ENCODE measurements around the gene CCDC182.

The CCDC182 gene

GRCh38 chr17:57744195-57745170 lies 616 bp downstream of the CCDC182 start:
- no peaks in the 10 kb centered on the region for H3K9me3 ChIP-seq (ENCODE audit: control insufficient read depth, insufficient read depth, low read length)
- no peaks in the 10 kb centered on the region; the same call in 1 of the 2 replicates for H3K27me3 ChIP-seq (ENCODE audit: control insufficient read depth, insufficient read depth, low read length)
- H3K4me1 ChIP-seq (ENCODE audit: control insufficient read depth, insufficient read depth, low read length), result no peaks in the 10 kb centered on the region
- no peak overlapping the region for H3K9ac ChIP-seq (ENCODE audit: low read depth, low read length)
- H3K4me3 ChIP-seq (ENCODE audit: low read depth, low read length), result no peak overlapping the region
- no peak overlapping the region for H3K27ac ChIP-seq (ENCODE audit: low read depth, low read length)
- H3K36me3 ChIP-seq (ENCODE audit: control insufficient read depth, insufficient read depth, low read length), result no peaks in the 10 kb centered on the region

- Histone ChIP-seq H3K36me3 (ENCODE audit: control insufficient read depth, insufficient read depth, low read length) (no peaks in the 10 kb centered on the region), H3K4me3 (ENCODE audit: low read depth, low read length) (no peak overlapping the region), H3K27me3 (ENCODE audit: control insufficient read depth, insufficient read depth, low read length) (no peaks in the 10 kb centered on the region; the same call in 1 of the 2 replicates), H3K9ac (ENCODE audit: low read depth, low read length) (no peak overlapping the region), H3K4me1 (ENCODE audit: control insufficient read depth, insufficient read depth, low read length) (no peaks in the 10 kb centered on the region), H3K9me3 (ENCODE audit: control insufficient read depth, insufficient read depth, low read length) (no peaks in the 10 kb centered on the region), H3K27ac (ENCODE audit: low read depth, low read length) (no peak overlapping the region)
Measured at GRCh38 chr17:57740235-57740528, 4.9 kb downstream of the CCDC182 start.

- H3K27me3 ChIP-seq (ENCODE audit: control insufficient read depth, insufficient read depth, low read length), result no peaks in the 10 kb centered on the region; the same call in 1 of the 2 replicates
- no peaks in the 10 kb centered on the region for H3K36me3 ChIP-seq (ENCODE audit: control insufficient read depth, insufficient read depth, low read length)
- no peaks in the 10 kb centered on the region for H3K4me1 ChIP-seq (ENCODE audit: control insufficient read depth, insufficient read depth, low read length)
- H3K9ac ChIP-seq (ENCODE audit: low read depth, low read length), result no peak overlapping the region
- H3K27ac ChIP-seq (ENCODE audit: low read depth, low read length), result no peak overlapping the region
- H3K4me3 ChIP-seq (ENCODE audit: low read depth, low read length), result no peak overlapping the region
- no peaks in the 10 kb centered on the region for H3K9me3 ChIP-seq (ENCODE audit: control insufficient read depth, insufficient read depth, low read length)
Measured at GRCh38 chr17:57739402-57740234, 5.5 kb downstream of the CCDC182 start.

GRCh38 chr17:57737450-57737849 lies 7.6 kb downstream of the CCDC182 start:
- Histone ChIP-seq H3K9me3 (ENCODE audit: control insufficient read depth, insufficient read depth, low read length) (no peaks in the 10 kb centered on the region), H3K9ac (ENCODE audit: low read depth, low read length) (no peak overlapping the region), H3K27me3 (ENCODE audit: control insufficient read depth, insufficient read depth, low read length) (no peaks in the 10 kb centered on the region; the same call in 1 of the 2 replicates), H3K27ac (ENCODE audit: low read depth, low read length) (no peak overlapping the region), H3K4me1 (ENCODE audit: control insufficient read depth, insufficient read depth, low read length) (no peaks in the 10 kb centered on the region), H3K4me3 (ENCODE audit: low read depth, low read length) (no peak overlapping the region), H3K36me3 (ENCODE audit: control insufficient read depth, insufficient read depth, low read length) (no peaks in the 10 kb centered on the region)

GRCh38 chr17:57735707-57736106 lies 9.4 kb downstream of the CCDC182 start:
- H3K4me1 ChIP-seq (ENCODE audit: control insufficient read depth, insufficient read depth, low read length), result no peaks in the 10 kb centered on the region
- no peaks in the 10 kb centered on the region; the same call in 1 of the 2 replicates for H3K27me3 ChIP-seq (ENCODE audit: control insufficient read depth, insufficient read depth, low read length)
- H3K36me3 ChIP-seq (ENCODE audit: control insufficient read depth, insufficient read depth, low read length), result no peaks in the 10 kb centered on the region
- no peaks in the 10 kb centered on the region for H3K9me3 ChIP-seq (ENCODE audit: control insufficient read depth, insufficient read depth, low read length)
- H3K4me3 ChIP-seq (ENCODE audit: low read depth, low read length), result no peak overlapping the region
- no peak overlapping the region for H3K9ac ChIP-seq (ENCODE audit: low read depth, low read length)
- H3K27ac ChIP-seq (ENCODE audit: low read depth, low read length), result no peak overlapping the region

GRCh38 chr17:57735230-57735629 lies 9.9 kb downstream of the CCDC182 start:
- Histone ChIP-seq H3K27me3 (ENCODE audit: control insufficient read depth, insufficient read depth, low read length) (no peaks in the 10 kb centered on the region; the same call in 1 of the 2 replicates), H3K27ac (ENCODE audit: low read depth, low read length) (no peak overlapping the region), H3K9ac (ENCODE audit: low read depth, low read length) (no peak overlapping the region), H3K4me1 (ENCODE audit: control insufficient read depth, insufficient read depth, low read length) (no peaks in the 10 kb centered on the region), H3K36me3 (ENCODE audit: control insufficient read depth, insufficient read depth, low read length) (no peaks in the 10 kb centered on the region), H3K4me3 (ENCODE audit: low read depth, low read length) (no peak overlapping the region), H3K9me3 (ENCODE audit: control insufficient read depth, insufficient read depth, low read length) (no peaks in the 10 kb centered on the region)

GRCh38 chr17:57733085-57733484 lies 12.0 kb downstream of the CCDC182 start:
- Histone ChIP-seq H3K9ac (ENCODE audit: low read depth, low read length) (no peak overlapping the region), H3K27me3 (ENCODE audit: control insufficient read depth, insufficient read depth, low read length) (no peaks in the 10 kb centered on the region), H3K9me3 (ENCODE audit: control insufficient read depth, insufficient read depth, low read length) (no peaks in the 10 kb centered on the region), H3K36me3 (ENCODE audit: control insufficient read depth, insufficient read depth, low read length) (no peaks in the 10 kb centered on the region), H3K4me3 (ENCODE audit: low read depth, low read length) (no peak overlapping the region), H3K4me1 (ENCODE audit: control insufficient read depth, insufficient read depth, low read length) (no peaks in the 10 kb centered on the region), H3K27ac (ENCODE audit: low read depth, low read length) (no peak overlapping the region)

GRCh38 chr17:57732062-57732461 lies 13.0 kb downstream of the CCDC182 start:
- H3K9ac ChIP-seq (ENCODE audit: low read depth, low read length), result no peak overlapping the region
- no peaks in the 10 kb centered on the region for H3K9me3 ChIP-seq (ENCODE audit: control insufficient read depth, insufficient read depth, low read length)
- no peaks in the 10 kb centered on the region for H3K36me3 ChIP-seq (ENCODE audit: control insufficient read depth, insufficient read depth, low read length)
- no peak overlapping the region for H3K27ac ChIP-seq (ENCODE audit: low read depth, low read length)
- H3K4me3 ChIP-seq (ENCODE audit: low read depth, low read length), result no peak overlapping the region
- H3K4me1 ChIP-seq (ENCODE audit: control insufficient read depth, insufficient read depth, low read length), result no peaks in the 10 kb centered on the region
- H3K27me3 ChIP-seq (ENCODE audit: control insufficient read depth, insufficient read depth, low read length), result no peaks in the 10 kb centered on the region

- Histone ChIP-seq H3K27ac (ENCODE audit: low read depth, low read length) (no peak overlapping the region), H3K4me1 (ENCODE audit: control insufficient read depth, insufficient read depth, low read length) (no peaks in the 10 kb centered on the region), H3K4me3 (ENCODE audit: low read depth, low read length) (no peak overlapping the region), H3K36me3 (ENCODE audit: control insufficient read depth, insufficient read depth, low read length) (no peaks in the 10 kb centered on the region), H3K9me3 (ENCODE audit: control insufficient read depth, insufficient read depth, low read length) (no peaks in the 10 kb centered on the region), H3K27me3 (ENCODE audit: control insufficient read depth, insufficient read depth, low read length) (no peaks in the 10 kb centered on the region), H3K9ac (ENCODE audit: low read depth, low read length) (no peak overlapping the region)
Measured at GRCh38 chr17:57730026-57730701, 14.9 kb downstream of the CCDC182 start.

- Histone ChIP-seq H3K36me3 (ENCODE audit: control insufficient read depth, insufficient read depth, low read length) (no peaks in the 10 kb centered on the region), H3K27me3 (ENCODE audit: control insufficient read depth, insufficient read depth, low read length) (no peaks in the 10 kb centered on the region), H3K9me3 (ENCODE audit: control insufficient read depth, insufficient read depth, low read length) (no peaks in the 10 kb centered on the region), H3K9ac (ENCODE audit: low read depth, low read length) (no peak overlapping the region), H3K27ac (ENCODE audit: low read depth, low read length) (no peak overlapping the region), H3K4me1 (ENCODE audit: control insufficient read depth, insufficient read depth, low read length) (no peaks in the 10 kb centered on the region), H3K4me3 (ENCODE audit: low read depth, low read length) (no peak overlapping the region)
Measured at GRCh38 chr17:57727630-57728175, 17.4 kb downstream of the CCDC182 start.

All from HUES48 (cell line).